NCI-H1105 (cell line): ENCODE data around the gene PPP1R27.

Experiments used
- DNase-seq: peaks from one replicate; lab custom pipeline; 2025; lab: John Stamatoyannopoulos, UW

PPP1R27 gene

GRCh38 chr17:81834831-81835267, at the start of gene PPP1R27:
TSS of gene PPP1R27 (minus strand) at chr17:81835050. CDS start at chr17:81834953, 97 bp downstream.
- no peak for DNase-seq

DNA sequence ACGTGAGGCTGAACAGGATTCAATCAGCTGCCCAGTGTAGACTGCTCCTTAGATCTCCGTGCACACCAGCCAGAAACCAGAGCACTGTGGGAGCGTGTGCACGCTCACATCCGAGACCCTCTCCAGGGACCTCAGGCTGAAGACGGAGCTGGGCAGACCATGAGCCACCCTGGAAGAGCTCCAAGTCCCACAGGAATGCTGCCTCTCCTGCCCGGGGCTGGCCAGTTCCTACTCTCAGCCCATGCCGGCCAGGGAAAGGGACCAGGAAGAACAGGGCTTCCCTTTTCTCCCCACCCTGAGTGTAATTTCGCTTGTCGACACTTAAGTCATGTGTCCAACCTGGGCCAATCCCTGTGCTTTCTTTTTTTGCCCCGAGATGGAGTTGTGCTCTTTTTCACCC, 49.7 kb upstream of the PPP1R27 start:
- no peak for DNase-seq

GRCh38 chr17:81879121-81879520, 44.3 kb upstream of the PPP1R27 start:
- no peak for DNase-seq

- no peak for DNase-seq
Observed at GRCh38 chr17:81878294-81878693, 43.4 kb upstream of the PPP1R27 start.

- DNase-seq, result no peak
Observed at GRCh38 chr17:81877569-81877968, 42.7 kb upstream of the PPP1R27 start.

- no peak for DNase-seq
Observed at GRCh38 chr17:81871387-81872230, 36.8 kb upstream of the PPP1R27 start.

DNA sequence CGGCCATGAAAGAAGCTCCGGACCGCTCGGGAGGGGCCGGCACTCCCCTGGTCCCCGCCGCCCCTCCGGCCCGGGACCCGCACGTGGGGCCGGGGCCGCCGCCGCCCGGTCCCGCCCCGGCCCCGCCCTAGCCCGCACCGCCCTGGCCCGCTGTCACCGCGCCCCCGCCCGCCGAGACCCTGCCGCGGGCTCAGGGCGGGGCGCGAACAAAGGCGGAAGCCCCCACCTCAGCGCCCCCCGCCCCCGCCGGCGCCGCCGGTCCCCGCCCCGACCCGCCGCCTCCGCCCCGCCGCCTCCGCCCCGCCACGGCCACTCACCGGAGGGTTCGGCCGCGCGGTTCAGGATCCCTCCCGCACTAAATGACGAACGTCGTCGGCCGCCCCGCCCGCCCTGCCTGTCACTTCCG, 36.1 kb upstream of the PPP1R27 start, which contains the start of gene ARHGDIA:
Gene ARHGDIA (minus strand): TSS at position 357 of the 406 bp plus-strand sequence. CDS start 1,407 bp downstream, outside the sequence.
- peak; percentile 74 for DNase-seq

- DNase-seq, result no peak
Observed at GRCh38 chr17:81870131-81870980, 35.5 kb upstream of the PPP1R27 start.

DNA sequence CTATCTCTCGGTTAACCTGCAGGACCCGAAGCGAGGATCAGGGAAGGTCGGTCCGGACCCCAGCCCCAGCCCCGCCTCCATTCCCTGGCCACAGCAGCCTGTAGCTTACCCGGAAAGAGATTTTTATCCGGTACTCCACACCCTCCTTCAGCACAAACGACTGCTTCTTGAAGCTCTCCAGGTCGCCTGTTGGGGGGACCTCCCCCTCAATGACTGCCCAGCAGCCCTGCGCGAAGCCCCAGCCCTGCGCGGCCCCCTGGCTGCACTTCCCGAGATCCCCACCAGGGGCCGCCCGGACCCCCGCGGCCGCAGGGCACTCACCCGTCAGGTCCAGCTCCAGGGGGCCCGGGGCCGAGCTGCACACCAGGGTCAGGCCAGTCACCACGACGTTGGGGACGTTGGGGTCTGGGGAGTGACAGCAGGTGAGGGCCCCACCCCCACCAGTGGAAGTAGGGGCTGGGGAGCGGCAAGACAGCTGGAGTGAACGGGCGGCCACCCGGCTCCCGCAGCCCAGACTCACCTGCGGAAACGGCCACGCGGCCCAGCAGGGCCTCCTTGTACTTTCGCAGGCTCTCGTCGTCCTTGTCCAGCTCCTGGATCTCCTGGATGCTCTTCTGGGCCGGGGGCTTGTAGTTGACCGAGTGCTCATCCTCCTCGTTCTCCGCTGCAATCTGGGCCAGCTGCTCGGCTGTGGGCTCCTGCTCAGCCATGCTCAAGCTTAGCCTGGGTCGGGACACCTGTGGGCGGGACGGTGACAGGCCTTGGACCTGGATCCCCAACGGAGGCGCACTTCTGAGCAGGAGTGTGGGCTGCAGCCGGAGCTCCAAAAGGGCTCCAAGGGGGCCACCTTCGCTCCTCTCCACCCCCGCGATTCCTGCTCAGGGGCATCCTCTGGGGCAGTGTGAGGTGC, 34.6 kb upstream of the PPP1R27 start:
- no peak for DNase-seq

DNA sequence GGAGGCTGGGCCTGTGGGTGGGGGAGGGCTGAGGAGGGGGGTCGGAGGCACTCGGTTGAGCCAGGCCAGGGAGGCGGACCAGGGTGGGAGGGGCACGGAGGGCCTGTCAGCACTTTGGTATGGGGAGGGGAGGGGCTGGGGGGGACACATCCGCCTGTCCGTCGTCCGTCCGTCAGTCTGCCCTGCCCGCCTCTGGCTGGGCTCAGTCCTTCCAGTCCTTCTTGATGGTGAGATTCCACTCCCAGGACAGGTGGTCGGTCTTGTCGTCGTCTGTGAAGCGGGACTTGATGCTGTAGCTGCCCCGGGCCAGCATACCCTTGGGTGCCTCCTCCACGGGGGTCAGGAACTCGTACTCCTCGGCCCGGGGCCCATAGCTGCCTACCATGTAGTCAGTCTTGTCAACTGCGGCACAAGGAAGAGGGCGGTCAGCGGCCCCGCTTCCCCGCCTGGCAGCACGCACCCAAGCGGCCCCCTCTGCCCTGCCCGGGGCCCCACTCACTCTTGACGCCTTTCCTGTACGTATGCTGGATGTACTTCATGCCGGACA, 33.9 kb upstream of the PPP1R27 start:
- DNase-seq, result no peak

DNA sequence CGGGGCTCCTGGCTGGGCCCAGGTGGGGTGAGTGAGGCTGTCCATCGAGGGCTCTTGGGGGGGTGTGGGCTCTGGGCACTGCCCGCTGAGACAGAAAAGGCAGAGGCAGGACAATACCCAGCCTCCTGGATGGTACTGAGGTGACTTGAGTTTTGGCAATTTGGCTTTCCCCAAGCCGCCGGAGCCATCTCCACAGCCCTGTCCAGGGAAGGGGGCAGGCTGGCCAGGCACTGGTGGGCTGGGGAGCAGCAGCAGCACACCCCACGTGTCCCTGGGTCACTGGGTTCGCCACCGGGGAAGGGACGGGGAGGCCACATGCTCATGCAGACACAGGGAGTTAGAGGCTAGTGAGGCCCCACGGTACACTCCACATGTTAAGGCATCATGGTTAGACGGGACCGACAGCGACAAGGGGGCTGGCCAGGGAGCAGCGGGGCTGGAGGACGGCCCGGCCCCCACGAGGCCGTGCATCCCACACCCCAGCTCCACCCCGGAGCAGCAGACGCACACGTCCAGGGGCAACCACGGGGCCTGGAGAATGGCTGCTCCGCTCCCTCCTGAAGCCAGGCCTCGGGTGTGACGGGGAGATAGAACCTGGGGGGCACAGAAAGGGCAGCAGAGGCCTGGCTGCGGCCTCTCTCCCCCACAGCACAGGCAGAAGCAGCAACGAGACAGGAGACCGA, 33.3 kb upstream of the PPP1R27 start:
- no peak for DNase-seq

DNA sequence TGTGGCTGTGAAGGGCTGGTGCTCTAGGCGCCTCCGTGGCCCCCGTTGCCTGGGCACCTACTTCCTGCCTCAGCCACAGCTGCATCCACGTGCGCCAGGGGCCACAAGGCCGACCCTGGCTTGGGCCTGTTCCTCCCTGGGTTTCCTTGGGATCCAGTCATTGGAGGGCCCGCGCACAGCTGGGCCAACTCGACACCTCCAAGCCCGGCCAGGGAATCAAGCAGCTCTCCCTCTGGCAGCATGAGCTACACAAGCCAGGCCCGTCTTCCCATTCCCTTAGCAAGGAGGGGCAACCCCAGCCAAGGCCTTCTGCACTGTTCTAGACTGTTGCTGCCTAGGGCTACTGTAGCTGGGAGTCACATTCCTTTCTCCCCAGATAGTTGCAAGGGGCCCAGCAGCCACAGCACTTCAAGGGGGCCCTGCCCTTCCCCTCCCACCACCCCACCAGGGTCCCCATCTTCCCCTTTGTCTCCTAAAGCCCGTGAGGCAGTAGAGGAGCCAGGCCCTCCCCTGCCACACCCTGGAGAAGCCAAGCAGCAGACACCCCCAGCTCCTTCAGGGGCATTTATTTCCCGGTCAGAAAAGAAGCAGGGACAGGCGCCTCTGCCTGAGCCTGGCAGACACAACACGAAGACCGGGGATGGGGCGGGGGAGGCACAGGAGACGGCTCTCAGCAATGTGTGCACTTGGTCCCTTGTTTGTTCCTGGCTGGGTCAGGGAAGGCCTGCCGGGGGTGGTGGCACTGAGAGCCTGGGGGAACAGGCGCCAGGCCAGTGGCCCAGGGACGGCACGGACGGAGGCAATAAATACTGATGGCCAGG, 32.5 kb upstream of the PPP1R27 start:
- DNase-seq, result no peak

DNA sequence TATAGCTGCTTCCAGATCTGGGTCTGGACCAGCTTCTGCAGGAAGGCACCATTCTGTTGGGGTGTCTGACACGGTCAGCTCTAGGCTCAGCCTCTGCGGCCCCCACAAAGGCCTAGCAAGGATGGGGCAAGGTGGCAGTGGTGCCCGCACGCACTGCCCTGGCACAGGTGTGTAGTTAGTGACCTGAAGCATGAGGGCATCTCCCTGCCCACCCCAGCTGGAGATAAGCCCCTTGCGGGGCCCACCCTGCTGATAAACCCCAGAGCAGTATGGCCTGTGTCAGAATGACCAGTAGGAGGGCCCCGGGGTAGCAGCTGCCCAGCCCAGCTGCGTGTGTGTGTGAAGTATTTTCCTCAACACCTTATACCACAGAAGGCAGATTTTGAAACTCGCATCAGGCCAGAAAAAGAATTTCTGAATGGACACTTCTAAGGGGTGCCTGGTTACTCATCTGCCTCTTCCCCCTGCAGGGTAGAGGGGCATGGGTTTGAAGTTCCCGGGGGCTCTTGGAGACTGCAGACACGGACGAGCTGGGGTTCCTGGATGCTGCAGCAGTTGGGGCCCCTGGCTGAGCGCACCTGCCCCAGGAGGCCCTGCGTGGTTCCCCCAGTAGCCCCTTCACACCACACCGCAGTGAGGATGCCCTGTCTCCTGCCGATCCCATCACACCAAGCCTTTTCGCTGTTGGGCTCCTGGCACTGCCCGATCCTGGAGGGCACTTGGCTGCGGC, 31.8 kb upstream of the PPP1R27 start:
- no peak for DNase-seq

DNA sequence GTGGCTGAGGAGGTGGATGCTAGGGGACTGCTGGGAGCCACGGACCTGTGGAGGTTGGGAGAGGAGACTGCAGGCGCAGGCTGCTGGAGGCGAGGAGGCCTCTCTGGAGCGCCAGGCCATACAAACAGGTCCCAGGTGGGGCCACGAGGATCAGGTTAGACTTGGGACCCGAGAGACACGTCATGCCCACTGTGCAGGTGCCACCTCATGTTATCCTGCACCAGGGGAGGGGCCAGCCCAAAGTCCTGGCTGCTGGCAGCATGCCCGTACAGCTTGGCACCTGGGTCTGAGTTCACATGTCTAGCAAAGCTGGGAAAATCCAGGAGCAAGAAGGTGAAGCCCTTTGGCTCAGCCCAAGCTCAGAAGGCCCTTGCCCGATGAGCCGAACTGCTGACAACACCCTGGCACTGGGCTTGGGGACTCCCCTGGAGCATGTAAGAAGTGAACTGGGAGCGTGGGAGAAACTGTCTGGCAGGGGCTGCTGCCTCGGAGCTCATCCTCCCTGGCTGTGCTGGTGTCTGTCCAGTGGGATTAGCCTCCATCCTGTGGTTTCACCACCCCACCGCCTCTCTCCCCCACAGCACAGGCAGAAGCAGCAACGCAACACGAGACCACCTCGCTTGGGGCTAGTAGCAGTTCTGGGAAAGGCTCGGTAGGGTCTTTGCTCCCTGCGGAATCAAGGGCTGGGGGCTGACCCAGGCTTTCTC, 31.0 kb upstream of the PPP1R27 start:
- DNase-seq, result peak; percentile 69

DNA sequence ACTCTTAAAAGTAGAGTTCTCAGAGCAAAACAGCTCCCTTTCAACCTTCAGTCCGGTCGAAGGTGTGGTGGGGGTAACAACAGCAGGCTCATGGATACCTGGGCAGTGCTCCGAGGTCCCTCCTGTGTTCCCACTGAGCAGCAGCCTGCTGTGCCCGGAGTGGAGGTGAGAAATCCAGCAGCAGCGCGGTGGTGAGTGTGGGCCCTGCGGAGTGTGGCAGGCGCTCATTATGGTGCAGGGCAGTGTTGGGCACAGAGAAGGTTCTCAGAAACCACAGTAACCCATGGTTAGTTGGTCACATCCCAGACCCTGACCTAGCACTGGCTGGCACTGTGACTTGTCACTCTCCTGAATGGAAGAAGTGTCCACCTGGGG, 30.5 kb upstream of the PPP1R27 start:
- DNase-seq, result no peak

DNA sequence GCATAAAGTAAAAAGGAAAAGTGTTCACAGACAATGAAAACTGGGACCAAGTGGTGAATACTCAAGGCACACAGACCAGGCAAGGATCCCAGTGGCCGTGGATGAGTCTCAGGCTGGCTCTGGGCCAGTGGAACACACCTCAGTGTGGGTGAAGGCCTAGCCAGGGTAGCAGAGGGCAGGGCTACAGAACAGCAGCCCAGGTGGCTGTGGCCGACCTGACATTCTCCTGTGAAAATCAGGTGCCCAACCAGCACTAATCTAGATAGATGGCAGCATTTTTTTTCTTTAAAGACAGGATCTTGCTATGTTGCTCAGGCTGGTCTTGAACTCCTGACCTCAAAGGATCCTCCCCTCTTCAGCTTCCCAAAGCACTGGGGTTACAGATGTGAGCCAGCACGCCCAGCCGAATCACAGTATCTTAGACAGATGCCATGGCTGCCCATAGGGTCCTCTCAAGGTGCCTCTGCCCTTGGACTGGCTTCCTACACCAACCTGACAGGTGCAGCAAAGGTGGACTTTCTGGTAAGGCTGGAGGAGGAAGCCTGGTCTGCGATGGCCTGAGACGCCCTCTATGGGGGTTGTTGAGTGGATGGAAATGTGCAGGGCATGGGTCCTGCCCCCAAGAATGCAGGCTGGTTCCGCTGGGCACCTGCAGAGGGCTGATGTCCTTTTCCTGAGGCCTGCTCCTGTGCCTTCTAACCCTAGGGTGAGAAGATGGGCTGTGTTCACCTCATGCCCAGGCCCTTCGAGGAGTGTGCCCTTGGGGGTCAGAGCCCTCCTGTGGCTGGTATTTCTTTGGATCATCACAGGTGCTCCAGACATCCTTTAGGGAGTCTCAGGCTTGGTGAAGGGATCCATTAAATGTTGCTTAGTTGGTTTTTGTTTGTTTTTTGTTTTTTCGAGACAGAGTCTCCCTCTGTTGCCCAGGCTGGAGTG, 29.3 kb upstream of the PPP1R27 start:
- DNase-seq, result no peak

- no peak for DNase-seq
Observed at GRCh38 chr17:81863123-81863675, 28.3 kb upstream of the PPP1R27 start.
